SK-N-SH (cell line): Measurements from ENCODE around the gene RPL12. TPM values are rescaled to one million over a fixed set of nuclear protein-coding genes. Genes with fewer than 3 reads are reported as not detected.

Source experiments
- CTCF ChIA-PET: fragments of 300-600, 350-600 bp; formaldehyde crosslinking; extraction: SDS; loops from one replicate; lab custom pipeline; 2021; lab: Yijun Ruan, JAX
- POLR2A ChIA-PET: fragments of 350-600 bp; sonication (Branson Sonifier 250); formaldehyde crosslinking; extraction: SDS; loops from one replicate; lab custom pipeline; 2020; ENCODE audit warnings: antibody characterized with exemption, inconsistent platforms; lab: Yijun Ruan, JAX
- DNase-seq: peaks from one replicate; pipeline ENCODE4 v3.0.0; 2012
- H2AFZ ChIP-seq: fragments of 200-600 bp; sonication (generic); 2 replicates; pipeline ENCODE4 v1.8.1; 2016; ENCODE audit warnings: antibody characterized with exemption, mild to moderate bottlenecking, low read depth
- H3F3A ChIP-seq: fragments of 200-600 bp; sonication (generic); replicated peaks from 2 replicates; pipeline ENCODE3; 2016; ENCODE audit warnings: antibody characterized with exemption, mild to moderate bottlenecking; ENCODE audit not compliant: insufficient read depth
- H3K27ac ChIP-seq, 2 experiments: fragments of 200-500 bp in 1 of 2; fragments of 200-600 bp in 1 of 2; sonication (Bioruptor generic) in 1 of 2; sonication (generic), shearing (Covaris generic) in 1 of 2; 2 replicates each; pipeline versions ENCODE4 v1.5.1 to v1.6.1; 2014 to 2016; ENCODE audit warnings: low read depth in 2 of 2, inconsistent platforms in 1 of 2, low read length in 1 of 2, mild to moderate bottlenecking in 1 of 2, mixed read lengths in 1 of 2
- H3K27me3 ChIP-seq: fragments of 200-600 bp; sonication (generic), shearing (Covaris generic); 2 replicates; pipeline ENCODE4 v1.6.1; 2016; ENCODE audit warnings: mixed run types; ENCODE audit not compliant: insufficient read depth
- H3K36me3 ChIP-seq, 2 experiments: fragments of 200-500 bp in 1 of 2; fragments of 200-600 bp in 1 of 2; sonication (Bioruptor generic) in 1 of 2; sonication (generic) in 1 of 2; replicated peaks in 1 of 2; 2 replicates each; pipeline versions ENCODE3 to v1.5.1; 2014 to 2016; ENCODE audit warnings: low read length in 1 of 2, mild to moderate bottlenecking in 1 of 2; ENCODE audit not compliant: insufficient read depth in 2 of 2, control insufficient read depth in 1 of 2
- H3K4me1 ChIP-seq, 2 experiments: fragments of 200-500 bp in 1 of 2; fragments of 200-600 bp in 1 of 2; sonication (Bioruptor generic) in 1 of 2; sonication (generic), shearing (Covaris generic) in 1 of 2; 2 replicates each; pipeline versions ENCODE4 v1.5.1 to v1.6.1; 2014 to 2016; ENCODE audit warnings: low read depth in 1 of 2, low read length in 1 of 2, mixed run types in 1 of 2; ENCODE audit not compliant: insufficient read depth in 2 of 2, control insufficient read depth in 1 of 2
- H3K4me2 ChIP-seq: fragments of 200-600 bp; sonication (generic), shearing (Covaris generic); 2 replicates; pipeline ENCODE4 v1.6.1; 2017; ENCODE audit warnings: mixed run types
- H3K4me3 ChIP-seq, 2 experiments: fragments of 200-500 bp in 1 of 2; fragments of 200-600 bp in 1 of 2; sonication (Bioruptor generic) in 1 of 2; sonication (generic), shearing (Covaris generic) in 1 of 2; 2 replicates each; pipeline versions ENCODE4 v1.5.1 to v1.8.1; 2014 to 2016; ENCODE audit warnings: low read depth in 2 of 2, inconsistent platforms in 1 of 2, low read length in 1 of 2, mild to moderate bottlenecking in 1 of 2, mixed read lengths in 1 of 2, moderate library complexity in 1 of 2
- H3K79me2 ChIP-seq: fragments of 200-600 bp; sonication (generic); 2 replicates; pipeline ENCODE4 v1.8.1; 2017; ENCODE audit warnings: mild to moderate bottlenecking; ENCODE audit not compliant: insufficient read depth
- H3K9ac ChIP-seq: fragments of 200-600 bp; sonication (generic); 2 replicates; pipeline ENCODE4 v1.6.1; 2017; ENCODE audit warnings: mixed run types
- H3K9me2 ChIP-seq: fragments of 200-600 bp; sonication (generic); 2 replicates; pipeline ENCODE4 v1.6.1; 2017; ENCODE audit warnings: mixed run types
- H3K9me3 ChIP-seq: fragments of 200-600 bp; sonication (generic); 2 replicates; pipeline ENCODE4 v1.6.1; 2017; ENCODE audit warnings: mixed run types, mild to moderate bottlenecking, moderate library complexity
- H4K20me1 ChIP-seq: fragments of 200-600 bp; sonication (generic); 2 replicates; pipeline ENCODE4 v1.6.1; 2017; ENCODE audit warnings: mild to moderate bottlenecking, mixed run types; ENCODE audit not compliant: insufficient read depth
- ELF1 ChIP-seq: IDR thresholded peaks from 2 replicates; pipeline ENCODE4 v1.4.0; 2012
- MXI1 ChIP-seq: IDR thresholded peaks from 2 replicates; pipeline ENCODE4 v1.6.1; 2012; ENCODE audit warnings: mild to moderate bottlenecking, low read depth, low read length, improper control_type of control experiment
- NRF1 ChIP-seq: IDR thresholded peaks from 2 replicates; pipeline ENCODE4 v1.6.1; 2012; ENCODE audit warnings: low read depth, mild to moderate bottlenecking, low read length
- RFX5 ChIP-seq: IDR thresholded peaks from 2 replicates; pipeline ENCODE4 v1.6.1; 2012; ENCODE audit warnings: mild to moderate bottlenecking, improper control_type of control experiment, low read length
- TAF1 ChIP-seq: IDR thresholded peaks from 2 replicates; pipeline ENCODE4 v1.6.1; 2012; ENCODE audit warnings: low read depth, mild to moderate bottlenecking, low read length, moderate library complexity, borderline replicate concordance
- TCF12 ChIP-seq: IDR thresholded peaks from 2 replicates; pipeline ENCODE4 v1.4.0; 2012
- WGBS: methylation state at CpG from one replicate; pipeline ENCODE4 v1.1.6; 2017; ENCODE audit warnings: low lambda C conversion rate; 5-methylcytosine and 5-hydroxymethylcytosine counted together
- polyA plus RNA-seq, 3 experiments: library from polyadenylated mRNA; depleted of rRNA; stranded (reverse); fragments of >200 nt; gene quantifications; 2 replicates each; pipeline ENCODE4 v1.2.3, GENCODE V29; 2012
- TF ChIP-seq, protein P1 (sequence below): IDR thresholded peaks from 2 replicates; pipeline ENCODE4 v1.6.1; 2012; ENCODE audit warnings: mild to moderate bottlenecking, low read depth, low read length, moderate library complexity
- TF ChIP-seq, protein P2 (sequence below): IDR thresholded peaks from 2 replicates; pipeline ENCODE4 v1.4.0; 2012; ENCODE audit warnings: low read depth, borderline replicate concordance
- TF ChIP-seq, protein P3 (sequence below): IDR thresholded peaks from 2 replicates; pipeline ENCODE4 v1.4.0; 2012; ENCODE audit warnings: low read depth

The RPL12 gene
- polyA plus RNA-seq, 1 of the 3 experiments (the other 2 are of a cell fraction), result 3,270 TPM

DNA sequence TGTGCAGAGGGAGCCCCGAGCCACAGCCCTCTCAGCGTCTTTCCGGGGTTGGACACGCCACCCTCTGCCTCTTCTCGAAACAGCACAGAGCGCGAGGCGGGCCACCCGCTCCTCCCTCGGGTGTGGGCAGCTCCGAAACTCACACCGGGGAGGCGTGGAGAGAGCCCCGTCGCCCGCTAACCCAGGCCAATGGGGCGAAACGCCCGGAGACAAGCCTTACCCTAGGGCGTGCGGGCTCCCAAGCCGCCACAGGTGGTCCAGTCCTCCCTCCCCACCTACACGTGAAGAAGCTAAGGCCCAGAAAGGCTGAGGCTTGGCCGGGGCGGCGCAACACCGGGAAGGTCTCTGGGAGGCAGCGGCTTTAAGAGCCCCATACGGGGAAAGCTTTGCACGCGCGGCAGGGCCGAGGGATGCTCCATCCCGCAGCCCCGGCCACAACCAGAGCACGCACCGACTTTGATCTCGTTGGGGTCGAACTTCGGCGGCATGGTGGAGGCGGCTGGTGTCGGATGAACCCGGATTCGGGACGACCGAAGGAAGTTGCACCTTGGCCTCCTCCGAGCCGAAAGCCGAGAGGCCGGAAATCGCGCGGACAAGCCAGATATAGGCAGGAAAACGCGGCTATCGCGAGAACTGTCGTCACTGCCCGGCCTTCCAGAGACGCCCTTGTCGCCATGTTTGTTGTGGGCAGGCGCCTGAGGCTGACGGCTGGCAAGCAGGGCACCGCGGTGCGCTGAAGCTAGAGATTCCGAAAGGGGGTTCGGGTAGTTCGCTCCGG lies at the start of gene RPL12, which contains the start of gene LRSAM1 (continued):
- TF ChIP-seq TAF1 (peak; percentile 99), MXI1 (peak; percentile 64), NRF1 (no peak), ELF1 (peak; percentile 89)
- TF ChIP-seq, protein P1, sequence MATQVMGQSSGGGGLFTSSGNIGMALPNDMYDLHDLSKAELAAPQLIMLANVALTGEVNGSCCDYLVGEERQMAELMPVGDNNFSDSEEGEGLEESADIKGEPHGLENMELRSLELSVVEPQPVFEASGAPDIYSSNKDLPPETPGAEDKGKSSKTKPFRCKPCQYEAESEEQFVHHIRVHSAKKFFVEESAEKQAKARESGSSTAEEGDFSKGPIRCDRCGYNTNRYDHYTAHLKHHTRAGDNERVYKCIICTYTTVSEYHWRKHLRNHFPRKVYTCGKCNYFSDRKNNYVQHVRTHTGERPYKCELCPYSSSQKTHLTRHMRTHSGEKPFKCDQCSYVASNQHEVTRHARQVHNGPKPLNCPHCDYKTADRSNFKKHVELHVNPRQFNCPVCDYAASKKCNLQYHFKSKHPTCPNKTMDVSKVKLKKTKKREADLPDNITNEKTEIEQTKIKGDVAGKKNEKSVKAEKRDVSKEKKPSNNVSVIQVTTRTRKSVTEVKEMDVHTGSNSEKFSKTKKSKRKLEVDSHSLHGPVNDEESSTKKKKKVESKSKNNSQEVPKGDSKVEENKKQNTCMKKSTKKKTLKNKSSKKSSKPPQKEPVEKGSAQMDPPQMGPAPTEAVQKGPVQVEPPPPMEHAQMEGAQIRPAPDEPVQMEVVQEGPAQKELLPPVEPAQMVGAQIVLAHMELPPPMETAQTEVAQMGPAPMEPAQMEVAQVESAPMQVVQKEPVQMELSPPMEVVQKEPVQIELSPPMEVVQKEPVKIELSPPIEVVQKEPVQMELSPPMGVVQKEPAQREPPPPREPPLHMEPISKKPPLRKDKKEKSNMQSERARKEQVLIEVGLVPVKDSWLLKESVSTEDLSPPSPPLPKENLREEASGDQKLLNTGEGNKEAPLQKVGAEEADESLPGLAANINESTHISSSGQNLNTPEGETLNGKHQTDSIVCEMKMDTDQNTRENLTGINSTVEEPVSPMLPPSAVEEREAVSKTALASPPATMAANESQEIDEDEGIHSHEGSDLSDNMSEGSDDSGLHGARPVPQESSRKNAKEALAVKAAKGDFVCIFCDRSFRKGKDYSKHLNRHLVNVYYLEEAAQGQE, result peak; percentile 73; the same call in 1 of the 2 replicates
- TF ChIP-seq, protein P2, sequence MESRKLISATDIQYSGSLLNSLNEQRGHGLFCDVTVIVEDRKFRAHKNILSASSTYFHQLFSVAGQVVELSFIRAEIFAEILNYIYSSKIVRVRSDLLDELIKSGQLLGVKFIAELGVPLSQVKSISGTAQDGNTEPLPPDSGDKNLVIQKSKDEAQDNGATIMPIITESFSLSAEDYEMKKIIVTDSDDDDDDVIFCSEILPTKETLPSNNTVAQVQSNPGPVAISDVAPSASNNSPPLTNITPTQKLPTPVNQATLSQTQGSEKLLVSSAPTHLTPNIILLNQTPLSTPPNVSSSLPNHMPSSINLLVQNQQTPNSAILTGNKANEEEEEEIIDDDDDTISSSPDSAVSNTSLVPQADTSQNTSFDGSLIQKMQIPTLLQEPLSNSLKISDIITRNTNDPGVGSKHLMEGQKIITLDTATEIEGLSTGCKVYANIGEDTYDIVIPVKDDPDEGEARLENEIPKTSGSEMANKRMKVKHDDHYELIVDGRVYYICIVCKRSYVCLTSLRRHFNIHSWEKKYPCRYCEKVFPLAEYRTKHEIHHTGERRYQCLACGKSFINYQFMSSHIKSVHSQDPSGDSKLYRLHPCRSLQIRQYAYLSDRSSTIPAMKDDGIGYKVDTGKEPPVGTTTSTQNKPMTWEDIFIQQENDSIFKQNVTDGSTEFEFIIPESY, result peak; percentile 100

DNA sequence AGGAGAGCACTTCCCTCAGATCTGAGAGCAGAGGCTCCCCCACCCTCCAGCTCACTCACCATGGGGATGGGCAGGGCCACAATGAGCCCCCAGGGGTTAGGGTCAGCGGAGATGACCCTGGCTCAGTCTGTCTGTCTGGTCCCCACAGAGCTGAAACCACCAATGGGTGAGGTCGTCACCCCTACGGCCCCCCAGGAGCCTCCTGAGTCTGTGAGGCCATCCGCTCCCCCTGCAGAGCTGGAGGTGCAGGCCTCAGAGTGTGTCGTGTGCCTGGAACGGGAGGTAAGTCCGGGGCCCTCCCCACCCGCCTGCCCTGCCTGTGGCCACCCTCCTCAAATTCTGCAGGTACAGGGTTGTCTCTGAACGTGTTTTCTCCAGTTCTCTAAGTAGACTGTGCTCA lies 49.7 kb upstream of the RPL12 start:
- Histone ChIP-seq H3K4me2 (no peak overlapping the region), H3K9me2 (no peaks in the 10 kb centered on the region), H4K20me1 (no peaks in the 10 kb centered on the region), H3K4me1 (peaks cover 3 to 20% of the 10 kb centered on the region in 2 experiments; a peak in 2 of 4 replicates), H3K9ac (no peak overlapping the region)
- POLR2A ChIA-PET, result no interaction called here
- WGBS, result 97% methylated on average over 6 of the region's 9 CpGs
- TF ChIP-seq, protein P3, sequence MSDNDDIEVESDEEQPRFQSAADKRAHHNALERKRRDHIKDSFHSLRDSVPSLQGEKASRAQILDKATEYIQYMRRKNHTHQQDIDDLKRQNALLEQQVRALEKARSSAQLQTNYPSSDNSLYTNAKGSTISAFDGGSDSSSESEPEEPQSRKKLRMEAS, result no peak
- TF ChIP-seq ELF1 (no peak), RFX5 (no peak), TCF12 (no peak)
- TF ChIP-seq, all 33 proteins: peak for 0
- Histone ChIP-seq H3K27me3 (no peaks in the 10 kb centered on the region), H3F3A (peaks cover 53% of the 10 kb centered on the region), H3K79me2 (peaks cover 3% of the 10 kb centered on the region; the same call in 1 of the 2 replicates), H3K9me3 (no peaks in the 10 kb centered on the region), H2AFZ (no peak overlapping the region), H3K4me3 (no peak overlapping the region), H3K36me3 (peaks cover 22 to 45% of the 10 kb centered on the region in 2 experiments), H3K27ac (peak overlapping the region in 1 of 2 experiments; percentile 32; a peak in 1 of 4 replicates)
- no peak for DNase-seq
- CTCF ChIA-PET, result interaction anchor here (0.7 to 14.3 kb wide), 4 partner anchors 25 to 234 kb away, joined by 3 to 277 read pairs (median 6); partner anchors contain the start of gene TOR2A
